Hematopoietic multipotent progenitor cell (in vitro differentiated cells): ENCODE data around the gene LRRC51. TPM values are rescaled to one million over a fixed set of nuclear protein-coding genes. Genes with fewer than 3 reads are reported as not detected.
"Not testable (repeated sequence)": the region's sequence is repeated elsewhere in the genome, so short reads cannot be mapped to it uniquely, and the experiment has no call there.

Experiments
- DNase-seq, 3 donors: peaks; one replicate each; pipeline ENCODE4 v3.0.0-alpha.2; 2011 to 2015; ENCODE audit warnings: low read depth in 2 of 3, low spot score in 2 of 3
- small RNA-seq: library from RNA; depleted of rRNA; stranded (forward); fragments of <200 nt; gene quantifications from one replicate; pipeline ENCODE3, GENCODE V24; 2012
- total RNA-seq: library from RNA; depleted of rRNA; stranded (reverse); fragments of >200 nt; gene quantifications from one replicate; pipeline ENCODE4 v1.2.3, GENCODE V29; 2012

LRRC51 gene
- total RNA-seq, 1 donor, result 2.7 TPM

DNA sequence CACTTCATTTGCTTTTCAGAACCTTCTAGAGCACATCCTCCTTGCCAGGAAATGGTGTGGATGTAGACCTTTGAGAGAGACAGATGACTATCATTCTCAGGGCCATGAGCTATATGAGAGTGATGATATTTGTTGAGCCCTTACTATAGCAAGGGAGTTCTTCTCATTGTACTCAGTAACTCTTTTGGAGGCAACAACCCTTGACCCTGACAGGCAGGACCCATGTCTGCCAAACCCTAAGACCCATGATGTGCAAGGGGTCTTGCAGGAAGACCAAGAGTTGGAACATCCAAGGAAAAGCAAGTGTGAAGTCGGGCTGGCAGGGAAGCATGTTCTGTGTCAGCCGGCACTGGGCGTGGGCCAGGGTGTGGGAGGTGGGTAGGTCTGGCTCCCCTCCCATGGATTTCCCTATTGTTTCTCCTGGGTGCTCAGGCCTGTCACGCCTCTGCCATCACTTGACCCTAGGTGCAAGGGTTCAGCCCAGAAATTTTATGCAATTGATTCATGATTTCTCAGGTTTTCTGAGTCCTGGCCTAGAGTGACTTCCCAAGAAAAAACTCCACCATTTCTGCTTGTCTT, 56.1 kb downstream of the LRRC51 start:
- DNase-seq, result no peak

GRCh38 chr11:72138821-72139390, 58.3 kb downstream of the LRRC51 start:
- no peak for DNase-seq

GRCh38 chr11:72139500-72139899, 58.9 kb downstream of the LRRC51 start:
- DNase-seq, result no peak

DNA sequence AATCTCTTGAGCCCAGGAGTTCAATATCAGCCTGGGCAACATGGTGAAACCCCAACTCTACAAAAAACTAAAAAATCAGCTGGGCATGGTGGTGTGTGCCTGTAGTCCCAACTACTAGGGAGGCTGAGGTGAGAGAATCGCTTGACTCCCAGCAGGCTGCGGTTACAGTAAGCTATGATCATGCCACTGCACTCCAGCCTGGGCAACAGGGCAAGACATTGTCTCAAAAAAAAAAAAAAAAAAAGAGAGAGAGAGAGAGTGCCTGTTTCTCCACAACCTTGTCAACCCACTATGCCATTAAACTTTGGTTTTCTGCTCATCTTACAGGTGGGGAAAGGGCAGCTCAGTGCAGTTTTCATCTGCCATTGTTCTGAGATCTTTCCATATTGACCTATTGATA, 60.0 kb downstream of the LRRC51 start:
- DNase-seq, result no peak

DNA sequence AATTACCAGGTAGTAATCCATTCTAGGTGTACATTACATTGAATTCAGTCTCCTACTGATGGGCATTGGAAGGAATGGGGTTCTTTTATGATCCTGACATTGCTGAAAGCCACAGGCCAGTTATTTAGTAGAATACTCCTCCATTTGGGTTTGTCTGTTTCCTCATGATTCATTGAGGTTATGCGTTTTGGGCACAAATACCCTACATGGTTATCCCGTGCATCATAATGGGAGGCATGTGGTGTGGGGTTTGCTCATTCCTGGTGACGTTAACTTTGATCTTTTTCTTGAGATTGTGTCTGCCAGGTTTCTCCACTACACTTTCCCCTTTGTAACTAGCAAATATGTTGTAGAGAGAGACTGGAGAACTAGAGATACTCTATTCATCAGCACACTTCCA, 60.4 kb downstream of the LRRC51 start:
- no peak for DNase-seq

DNA sequence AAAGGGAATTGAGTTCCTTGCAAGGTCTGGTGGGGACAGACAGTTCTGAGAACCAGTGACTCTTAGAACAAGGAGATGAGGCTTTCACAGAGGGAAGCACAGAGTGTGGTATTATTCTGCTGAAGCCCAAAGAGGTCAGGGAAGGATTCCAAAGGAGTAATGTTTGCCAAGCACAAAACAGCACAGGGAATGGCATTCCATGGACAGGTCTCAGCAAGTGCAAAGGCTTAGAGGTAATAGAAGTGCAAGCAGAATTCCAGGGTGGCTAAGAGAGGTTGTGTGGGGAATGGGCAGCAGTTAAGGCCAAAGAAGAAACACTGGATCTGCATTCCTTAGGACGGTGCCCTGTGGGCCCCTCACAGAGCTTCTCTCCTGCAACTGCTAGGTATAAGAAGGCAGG, 61.4 kb downstream of the LRRC51 start:
- DNase-seq, result not testable (repeated sequence)

- DNase-seq, result not testable (repeated sequence)
Measured at GRCh38 chr11:72142543-72142942, 61.9 kb downstream of the LRRC51 start.

- DNase-seq, result no peak
Measured at GRCh38 chr11:72144807-72145565, 64.3 kb downstream of the LRRC51 start.

Small RNA genes within 50 kb of the gene (small RNA-seq; reads per million reads assigned to genes)
- gene MIR3165 (not detected), gene RNU6-72P (not detected)

Other genes starting within 250 kb of the LRRC51 start
- gene DEFB108B, start 247.7 kb upstream of the LRRC51 start, total RNA-seq, result not detected
- not detected for gene DEFB131B, start 202.4 kb upstream of the LRRC51 start, total RNA-seq
- 12.7 TPM for gene XNDC1N, start 152.3 kb upstream of the LRRC51 start, total RNA-seq
- gene RNF121, start 151.8 kb upstream of the LRRC51 start, total RNA-seq, result 30.7 TPM
- 2.2 TPM for gene IL18BP, start 81.9 kb upstream of the LRRC51 start, total RNA-seq
- 233 TPM for gene NUMA1, start 308 bp upstream of the LRRC51 start, total RNA-seq
- 259 TPM for gene LAMTOR1, start 22.4 kb downstream of the LRRC51 start, total RNA-seq
- not detected for gene TOMT, start 25.1 kb downstream of the LRRC51 start, total RNA-seq
- gene ANAPC15, start 31.8 kb downstream of the LRRC51 start, total RNA-seq, result 24.5 TPM
- gene FOLR3, start 54.9 kb downstream of the LRRC51 start, total RNA-seq, result not detected
- not detected for gene FOLR1, start 111.3 kb downstream of the LRRC51 start, total RNA-seq
- under 0.01 TPM for gene FOLR2, start 135.9 kb downstream of the LRRC51 start, total RNA-seq
- gene INPPL1, start 143.9 kb downstream of the LRRC51 start, total RNA-seq, result 80.0 TPM
- gene PHOX2A, start 163.3 kb downstream of the LRRC51 start, total RNA-seq, result not detected